Loucy (cell line): ENCODE results near the gene NUP85.

Source experiments
- H2AFZ ChIP-seq: fragments of 200-600 bp; sonication (generic); 2 replicates; pipeline ENCODE4 v1.6.0; 2016; ENCODE audit warnings: antibody characterized with exemption, mild to moderate bottlenecking, low read length, moderate library complexity
- H3F3A ChIP-seq: fragments of 200-600 bp; 2 replicates; pipeline ENCODE4 v1.6.0; 2016; ENCODE audit warnings: antibody characterized with exemption, low read depth, mild to moderate bottlenecking
- H3K27me3 ChIP-seq: fragments of 200-600 bp; sonication (generic); 2 replicates; pipeline ENCODE4 v1.6.1; 2014; ENCODE audit warnings: low read length, mild to moderate bottlenecking; ENCODE audit not compliant: insufficient read depth, poor library complexity, severe bottlenecking
- H3K36me3 ChIP-seq: fragments of 200-600 bp; sonication (generic); 2 replicates; pipeline ENCODE4 v1.6.1; 2016; ENCODE audit warnings: low read length; ENCODE audit not compliant: insufficient read depth
- H3K4me1 ChIP-seq: fragments of 200-600 bp; sonication (generic); 2 replicates; pipeline ENCODE4 v1.5.1; 2014; ENCODE audit warnings: low read length, mild to moderate bottlenecking; ENCODE audit not compliant: insufficient read depth, poor library complexity, severe bottlenecking
- H3K4me2 ChIP-seq: fragments of 200-600 bp; sonication (generic); 2 replicates; pipeline ENCODE4 v1.6.0; 2014; ENCODE audit warnings: antibody characterized with exemption, low read length, low read depth, mild to moderate bottlenecking; ENCODE audit not compliant: poor library complexity, severe bottlenecking
- H3K4me3 ChIP-seq: fragments of 200-600 bp; sonication (generic); 2 replicates; pipeline ENCODE4 v1.5.1; 2014; ENCODE audit warnings: low read length, mild to moderate bottlenecking, mixed read lengths; ENCODE audit not compliant: poor library complexity, severe bottlenecking
- H3K79me2 ChIP-seq: fragments of 200-600 bp; sonication (generic); 2 replicates; pipeline ENCODE4 v1.6.1; 2014; ENCODE audit warnings: low read length; ENCODE audit not compliant: insufficient read depth
- H3K9ac ChIP-seq: fragments of 200-600 bp; sonication (generic); 2 replicates; pipeline ENCODE4 v1.6.0; 2014; ENCODE audit warnings: mild to moderate bottlenecking, low read depth, low read length, moderate library complexity; ENCODE audit not compliant: poor library complexity, severe bottlenecking
- H3K9me2 ChIP-seq: fragments of 200-600 bp; sonication (generic); replicated peaks from 2 replicates; pipeline ENCODE4 v1.6.1; 2016; ENCODE audit warnings: low read depth, low read length, mixed read lengths
- H3K9me3 ChIP-seq: fragments of 200-600 bp; sonication (generic); 2 replicates; pipeline ENCODE4 v1.6.1; 2014; ENCODE audit warnings: mild to moderate bottlenecking, antibody characterized with exemption, low read length, low read depth; ENCODE audit not compliant: insufficient read depth
- H4K20me1 ChIP-seq: fragments of 200-600 bp; sonication (generic); 2 replicates; pipeline ENCODE4 v1.6.0; 2014; ENCODE audit warnings: antibody characterized with exemption, low read length, mild to moderate bottlenecking; ENCODE audit not compliant: insufficient read depth, poor library complexity, severe bottlenecking
- EZH2phosphoT487 ChIP-seq: fragments of 200-600 bp; IDR thresholded peaks from 2 replicates; pipeline ENCODE4 v1.6.1; 2018; ENCODE audit warnings: antibody characterized with exemption, mild to moderate bottlenecking, moderate library complexity, borderline replicate concordance
- TF ChIP-seq, protein P1 (sequence below): fragments of 200-600 bp; sonication (generic); conservative IDR thresholded peaks from 2 replicates; pipeline ENCODE4 v1.5.1; 2014; ENCODE audit warnings: mild to moderate bottlenecking, antibody characterized with exemption, low read length

Gene NUP85

DNA sequence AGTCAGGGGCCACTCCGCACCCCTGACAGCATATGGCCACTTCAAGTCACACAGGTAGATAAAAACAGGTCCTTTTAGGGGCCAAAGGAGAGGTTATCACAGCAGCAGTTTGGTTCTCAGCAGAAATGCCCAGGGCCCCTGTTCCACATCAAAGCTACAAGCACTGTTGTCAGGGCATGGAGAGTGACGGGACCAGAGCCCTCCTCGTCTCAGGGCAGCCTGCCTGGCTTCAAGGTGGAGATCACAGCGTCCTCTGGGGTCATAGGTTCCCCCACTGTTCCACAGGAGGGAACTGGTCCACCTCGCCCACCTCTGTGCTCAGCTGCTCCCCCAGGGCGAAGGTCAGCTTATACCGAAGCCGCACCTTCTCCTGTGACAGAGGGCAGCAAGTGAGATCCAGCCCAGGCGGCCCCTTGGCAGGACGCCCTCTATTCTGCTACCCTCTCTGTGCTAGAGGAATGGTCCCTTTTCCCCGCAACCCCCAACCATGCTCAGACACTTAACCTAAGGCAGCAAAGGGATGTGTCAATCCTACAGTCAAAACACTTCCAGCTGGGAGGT, 32.6 kb downstream of the NUP85 start:
- Histone ChIP-seq H3K4me3 (no peak overlapping the region), H4K20me1 (no peaks in the 10 kb centered on the region), H3K9me2 (no peaks in the 10 kb centered on the region), H3K27me3 (no peaks in the 10 kb centered on the region), H3K9me3 (no peaks in the 10 kb centered on the region), H3K4me1 (no peaks in the 10 kb centered on the region), H3K79me2 (no peaks in the 10 kb centered on the region), H3K9ac (no peak overlapping the region), H3K4me2 (no peak overlapping the region), H3F3A (no peaks in the 10 kb centered on the region), H3K36me3 (peaks cover 80% of the 10 kb centered on the region; the same call in 1 of the 2 replicates), H2AFZ (no peak overlapping the region)
- no peak for TF ChIP-seq EZH2phosphoT487
- TF ChIP-seq, protein P1, sequence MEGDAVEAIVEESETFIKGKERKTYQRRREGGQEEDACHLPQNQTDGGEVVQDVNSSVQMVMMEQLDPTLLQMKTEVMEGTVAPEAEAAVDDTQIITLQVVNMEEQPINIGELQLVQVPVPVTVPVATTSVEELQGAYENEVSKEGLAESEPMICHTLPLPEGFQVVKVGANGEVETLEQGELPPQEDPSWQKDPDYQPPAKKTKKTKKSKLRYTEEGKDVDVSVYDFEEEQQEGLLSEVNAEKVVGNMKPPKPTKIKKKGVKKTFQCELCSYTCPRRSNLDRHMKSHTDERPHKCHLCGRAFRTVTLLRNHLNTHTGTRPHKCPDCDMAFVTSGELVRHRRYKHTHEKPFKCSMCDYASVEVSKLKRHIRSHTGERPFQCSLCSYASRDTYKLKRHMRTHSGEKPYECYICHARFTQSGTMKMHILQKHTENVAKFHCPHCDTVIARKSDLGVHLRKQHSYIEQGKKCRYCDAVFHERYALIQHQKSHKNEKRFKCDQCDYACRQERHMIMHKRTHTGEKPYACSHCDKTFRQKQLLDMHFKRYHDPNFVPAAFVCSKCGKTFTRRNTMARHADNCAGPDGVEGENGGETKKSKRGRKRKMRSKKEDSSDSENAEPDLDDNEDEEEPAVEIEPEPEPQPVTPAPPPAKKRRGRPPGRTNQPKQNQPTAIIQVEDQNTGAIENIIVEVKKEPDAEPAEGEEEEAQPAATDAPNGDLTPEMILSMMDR, result no peak

DNA sequence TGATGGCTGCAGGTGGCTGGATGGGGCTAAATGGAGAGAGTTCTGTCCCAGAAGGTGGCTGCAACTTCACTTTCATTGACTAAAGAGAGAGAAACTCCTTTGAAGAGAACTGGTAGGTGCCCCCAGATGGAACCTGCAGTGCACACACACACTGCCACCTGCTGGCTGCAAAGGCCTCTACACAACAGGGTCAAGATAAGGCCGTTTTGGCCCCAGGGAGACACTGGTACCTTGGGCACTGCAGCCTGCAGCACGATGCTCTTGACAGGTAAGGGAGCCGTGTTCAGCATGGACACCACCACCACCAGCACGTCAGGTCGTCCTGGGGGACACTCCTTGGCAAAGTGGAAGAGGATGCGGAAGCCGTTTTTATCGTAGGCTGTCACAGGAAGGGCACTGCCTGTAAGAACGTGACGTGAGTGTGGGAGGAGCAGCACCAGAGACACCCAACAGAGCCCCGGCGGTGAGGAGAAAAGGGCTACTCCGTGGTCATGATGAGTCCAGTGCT, 33.3 kb downstream of the NUP85 start:
- no peak overlapping the region for H3K4me3 ChIP-seq
- no peaks in the 10 kb centered on the region for H3K27me3 ChIP-seq
- H3K4me2 ChIP-seq, result no peak overlapping the region
- H4K20me1 ChIP-seq, result no peaks in the 10 kb centered on the region
- H3K9me3 ChIP-seq, result no peaks in the 10 kb centered on the region
- H3K79me2 ChIP-seq, result no peaks in the 10 kb centered on the region
- peaks cover 86% of the 10 kb centered on the region; the same call in 1 of the 2 replicates for H3K36me3 ChIP-seq
- H3K4me1 ChIP-seq, result no peaks in the 10 kb centered on the region
- H3K9ac ChIP-seq, result no peak overlapping the region
- no peaks in the 10 kb centered on the region for H3F3A ChIP-seq
- no peak overlapping the region for H2AFZ ChIP-seq
- H3K9me2 ChIP-seq, result no peaks in the 10 kb centered on the region
- TF ChIP-seq EZH2phosphoT487, result no peak
- TF ChIP-seq, protein P1, result peak; percentile 87

DNA sequence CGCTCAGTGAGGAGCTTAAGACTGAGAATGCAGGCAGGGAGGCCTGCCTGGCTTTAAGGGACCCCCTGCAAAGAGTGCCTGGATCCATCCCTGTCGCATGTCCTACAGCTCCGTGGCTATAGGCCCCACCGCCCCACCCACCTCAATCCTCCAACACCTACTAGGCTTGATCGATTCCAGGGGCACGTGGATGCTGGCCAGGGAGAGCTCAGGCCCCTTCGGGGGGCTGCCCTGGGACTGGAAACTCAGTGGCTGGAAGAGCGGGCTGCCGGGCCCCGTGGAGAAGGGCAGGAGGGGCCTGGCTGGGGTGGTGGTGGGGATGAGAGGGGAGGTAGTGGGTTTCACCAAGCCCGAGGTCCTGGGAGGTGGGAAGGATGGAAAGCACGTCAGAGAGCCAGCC, 33.7 kb downstream of the NUP85 start:
- peaks cover 88% of the 10 kb centered on the region; the same call in 1 of the 2 replicates for H3K36me3 ChIP-seq
- H3K9ac ChIP-seq, result no peak overlapping the region
- H3K27me3 ChIP-seq, result no peaks in the 10 kb centered on the region
- no peaks in the 10 kb centered on the region for H3F3A ChIP-seq
- no peak overlapping the region for H2AFZ ChIP-seq
- no peaks in the 10 kb centered on the region for H3K79me2 ChIP-seq
- TF ChIP-seq EZH2phosphoT487, result no peak
- TF ChIP-seq, protein P1, result no peak
- H3K9me2 ChIP-seq, result no peaks in the 10 kb centered on the region
- no peaks in the 10 kb centered on the region for H3K4me1 ChIP-seq
- H3K4me3 ChIP-seq, result no peak overlapping the region
- no peaks in the 10 kb centered on the region for H3K9me3 ChIP-seq
- H3K4me2 ChIP-seq, result no peak overlapping the region
- no peaks in the 10 kb centered on the region for H4K20me1 ChIP-seq
